Gastroesophageal sphincter (tissue), 3 donors: Measurements from ENCODE around the gene VIM.

Source experiments
- CTCF ChIP-seq, 4 experiments: fragments of 200-600 bp in 2 of 4; fragments of 450-650 bp in 2 of 4; sonication (generic) in 1 of 4; IDR thresholded peaks; one replicate each; pipeline ENCODE4 v1.5.1; 2017 to 2019; ENCODE audit warnings: antibody characterized with exemption in 4 of 4, mild to moderate bottlenecking in 2 of 4, moderate library complexity in 2 of 4
- POLR2AphosphoS5 ChIP-seq: sonication (generic); formaldehyde crosslinking; IDR thresholded peaks from one replicate; pipeline ENCODE4 v1.6.1; 2017; ENCODE audit warnings: antibody characterized with exemption

- TF ChIP-seq CTCF (IDR thresholded peaks at IDR 0.05) (no peak), POLR2AphosphoS5 (no peak)
Observed at GRCh38 chr10:17200001-17200911, 27.8 kb upstream of the VIM start.
